DLD1 (cell line): ENCODE data around the gene PSME3IP1.
"Not testable (repeated sequence)": the region's sequence is repeated elsewhere in the genome, so short reads cannot be mapped to it uniquely, and the experiment has no call there.

Experiments
- in situ Hi-C: cut with HindIII; loops from 2 replicates; pipeline ENCODE4 v1.10.0; 2017; ENCODE audit warnings: low sequenced_read_pairs

The PSME3IP1 gene

GRCh38 chr16:57185945-57186871 lies at the start of gene PSME3IP1, which contains the start of gene RSPRY1:
PSME3IP1 (minus strand) TSS chr16:57186039; CDS start chr16:57173854, 12,185 bp downstream.
RSPRY1 (plus strand) TSS chr16:57186329; CDS start chr16:57204659, 18,330 bp downstream.
- in situ Hi-C loops = no loop called here

GRCh38 chr16:57235128-57236021 lies 49.5 kb upstream of the PSME3IP1 start:
- in situ Hi-C loops = no loop called here

- in situ Hi-C loops = no loop called here
Measured at GRCh38 chr16:57234707-57235092, 48.9 kb upstream of the PSME3IP1 start.

- in situ Hi-C loops = no loop called here
Measured at GRCh38 chr16:57233944-57234706, 48.3 kb upstream of the PSME3IP1 start.

GRCh38 chr16:57231821-57232350 lies 46.0 kb upstream of the PSME3IP1 start:
- in situ Hi-C loops = no loop called here

- in situ Hi-C loops = no loop called here
Measured at GRCh38 chr16:57229079-57229478, 43.2 kb upstream of the PSME3IP1 start.

GRCh38 chr16:57226701-57227621 lies 41.1 kb upstream of the PSME3IP1 start:
- in situ Hi-C loops = no loop called here

GRCh38 chr16:57225978-57226377 lies 40.1 kb upstream of the PSME3IP1 start:
- in situ Hi-C loops = no loop called here

GRCh38 chr16:57224651-57225335 lies 39.0 kb upstream of the PSME3IP1 start:
- in situ Hi-C loops = no loop called here

- in situ Hi-C loops = no loop called here
Measured at GRCh38 chr16:57223057-57223456, 37.2 kb upstream of the PSME3IP1 start.

GRCh38 chr16:57216968-57217367 lies 31.1 kb upstream of the PSME3IP1 start:
- in situ Hi-C loops = no loop called here

GRCh38 chr16:57213462-57213861 lies 27.6 kb upstream of the PSME3IP1 start:
- in situ Hi-C loops = no loop called here

GRCh38 chr16:57209780-57210179 lies 23.9 kb upstream of the PSME3IP1 start:
- in situ Hi-C loops = no loop called here

GRCh38 chr16:57208926-57209325 lies 23.1 kb upstream of the PSME3IP1 start:
- in situ Hi-C loops = no loop called here

GRCh38 chr16:57204675-57205074 lies 18.8 kb upstream of the PSME3IP1 start:
- in situ Hi-C loops = no loop called here

- in situ Hi-C loops = no loop called here
Measured at GRCh38 chr16:57203451-57203850, 17.6 kb upstream of the PSME3IP1 start.

- in situ Hi-C loops = no loop called here
Measured at GRCh38 chr16:57202095-57202886, 16.5 kb upstream of the PSME3IP1 start.

- in situ Hi-C loops = not testable (repeated sequence)
Measured at GRCh38 chr16:57200926-57201325, 15.1 kb upstream of the PSME3IP1 start.
